ENCODE data around the gene BCAS1. TPM values are rescaled to one million over a fixed set of nuclear protein-coding genes. Genes with fewer than 3 reads are reported as not detected.

BCAS1 gene
- polyA plus RNA-seq, 3 donors from 2014 or later = 0.56 to 0.57 TPM; not detected in 1

DNA sequence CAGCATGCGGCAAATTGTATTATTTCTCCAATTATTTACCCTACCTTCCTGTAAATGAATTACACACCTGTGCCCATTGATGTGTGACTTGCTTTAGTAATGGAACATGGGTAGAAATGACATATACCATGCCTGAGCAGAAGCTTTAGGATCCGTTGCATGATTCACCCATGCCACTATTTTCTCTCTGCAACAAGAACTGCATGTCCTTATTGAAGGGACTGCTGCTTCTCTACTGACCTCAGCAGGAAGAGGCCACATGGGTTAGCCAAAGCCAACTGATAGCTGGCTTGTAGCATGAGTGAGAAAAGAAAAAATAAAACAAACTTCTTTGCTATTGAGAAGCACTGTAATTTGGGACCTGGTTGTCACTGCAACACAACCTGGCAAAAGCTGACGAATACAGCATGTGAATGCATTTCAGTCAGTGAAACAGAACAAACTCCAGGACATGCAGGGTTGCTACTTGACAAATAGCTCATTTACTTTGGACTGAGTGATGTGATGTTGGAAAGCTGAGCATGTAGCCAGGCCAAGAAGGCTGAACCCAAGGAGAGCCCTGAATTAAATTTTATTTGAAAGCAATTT is 99.2 kb downstream of the BCAS1 start:
- no peaks in the 10 kb centered on the region for H3K4me1 Mint-ChIP-seq
- peaks cover 0 to 5% (median 3%) of the 10 kb centered on the region in 6 donors for H3K9me3 Mint-ChIP-seq
- H3K27ac Mint-ChIP-seq = no peak overlapping the region
- H3K36me3 Mint-ChIP-seq = peaks cover 0 to 4% (median 0%) of the 10 kb centered on the region in 3 donors
- H3K4me3 Mint-ChIP-seq = no peak overlapping the region
- no peak for DNase-seq
- peaks cover 2 to 6% (median 3%) of the 10 kb centered on the region in 3 donors for H3K27me3 Mint-ChIP-seq (ENCODE audit: low read depth in 3 of 3)

DNA sequence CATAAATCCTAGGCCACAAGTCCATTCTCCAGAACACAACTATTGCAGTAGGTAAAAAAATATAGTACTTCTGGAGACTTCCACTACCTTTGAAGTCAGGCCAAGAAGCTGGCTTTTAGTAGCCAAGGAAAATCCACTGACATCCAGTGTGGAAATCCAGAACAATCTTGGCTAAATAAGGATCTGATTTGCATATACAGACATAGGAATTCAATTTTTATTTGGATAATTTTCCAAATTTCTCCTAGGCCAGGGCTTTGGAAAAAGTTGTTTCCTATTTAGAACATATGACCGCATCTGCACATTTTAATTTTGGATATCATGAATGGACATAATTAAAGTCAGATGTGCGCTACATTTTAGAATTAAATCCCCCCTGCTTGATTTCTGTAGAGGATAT is 100.2 kb downstream of the BCAS1 start:
- H3K4me3 Mint-ChIP-seq = no peak overlapping the region
- H3K36me3 Mint-ChIP-seq = peaks cover 0 to 4% (median 0%) of the 10 kb centered on the region in 3 donors
- peaks cover 3 to 7% (median 5%) of the 10 kb centered on the region in 3 donors for H3K27me3 Mint-ChIP-seq (ENCODE audit: low read depth in 3 of 3)
- no peak for DNase-seq
- no peaks in the 10 kb centered on the region for H3K4me1 Mint-ChIP-seq
- no peak overlapping the region for H3K27ac Mint-ChIP-seq
- H3K9me3 Mint-ChIP-seq = peaks cover 0 to 5% (median 3%) of the 10 kb centered on the region in 6 donors

DNA sequence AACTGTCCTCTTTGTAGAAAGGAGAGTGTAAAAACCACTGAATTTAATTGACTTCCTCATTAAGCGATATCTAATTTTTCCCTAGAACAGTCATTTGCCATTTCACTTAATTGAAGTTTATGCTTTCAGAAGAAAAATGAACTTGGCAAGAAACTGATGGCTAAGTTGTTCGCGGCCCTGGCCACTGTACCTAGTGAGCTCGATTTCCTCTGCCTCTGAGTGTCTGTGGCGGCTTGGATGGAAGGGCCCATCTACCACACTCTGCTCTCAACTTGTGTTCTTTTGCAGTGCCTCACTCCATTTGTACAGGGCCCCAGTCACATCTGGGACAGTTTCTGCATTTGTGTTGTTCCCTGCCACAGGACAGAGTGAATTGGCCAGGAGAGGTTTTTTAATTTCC is 102.9 kb downstream of the BCAS1 start:
- no peaks in the 10 kb centered on the region for H3K36me3 Mint-ChIP-seq
- no peak overlapping the region for H3K27ac Mint-ChIP-seq
- no peak for DNase-seq
- no peak overlapping the region for H3K4me3 Mint-ChIP-seq
- no peaks in the 10 kb centered on the region for H3K4me1 Mint-ChIP-seq
- peaks cover 0 to 5% (median 2%) of the 10 kb centered on the region in 3 donors for H3K27me3 Mint-ChIP-seq (ENCODE audit: low read depth in 3 of 3)
- H3K9me3 Mint-ChIP-seq = peaks cover 0 to 1% (median 0%) of the 10 kb centered on the region in 6 donors

DNA sequence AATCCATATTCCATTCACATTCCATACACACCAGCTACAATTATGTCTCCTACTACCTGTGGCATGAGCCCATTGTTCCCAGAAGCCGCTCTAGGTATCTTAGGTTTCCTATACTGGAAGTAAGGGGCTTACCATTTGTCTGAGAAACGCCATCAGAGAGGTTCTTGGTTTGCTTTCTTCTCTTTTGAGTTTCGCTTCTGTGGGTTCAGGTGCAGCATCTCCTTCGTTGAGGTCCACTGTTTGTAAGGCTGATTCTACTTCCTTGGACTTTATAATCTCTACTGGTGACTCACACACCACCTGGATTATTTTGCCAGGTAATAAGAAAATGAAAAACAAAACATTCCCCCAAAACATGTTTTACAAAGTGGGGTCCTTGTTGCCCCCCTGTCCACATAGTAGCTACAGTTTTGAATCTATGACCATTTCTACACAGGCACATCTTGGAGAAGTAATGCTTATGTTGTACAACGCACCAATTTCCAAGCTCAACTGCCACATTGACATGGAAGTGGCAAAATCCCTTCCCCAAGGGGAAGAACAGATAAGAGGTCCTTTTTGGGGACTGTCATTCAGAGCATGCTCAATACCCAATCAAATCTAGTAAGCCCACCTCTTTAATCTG is 103.5 kb downstream of the BCAS1 start:
- Mint-ChIP-seq H3K36me3 (no peaks in the 10 kb centered on the region), H3K27ac (no peak overlapping the region), H3K27me3 (ENCODE audit: low read depth in 3 of 3) (peaks cover 0 to 5% (median 2%) of the 10 kb centered on the region in 3 donors), H3K9me3 (peaks cover 0 to 1% (median 0%) of the 10 kb centered on the region in 6 donors), H3K4me1 (no peaks in the 10 kb centered on the region), H3K4me3 (no peak overlapping the region)
- no peak for DNase-seq

DNA sequence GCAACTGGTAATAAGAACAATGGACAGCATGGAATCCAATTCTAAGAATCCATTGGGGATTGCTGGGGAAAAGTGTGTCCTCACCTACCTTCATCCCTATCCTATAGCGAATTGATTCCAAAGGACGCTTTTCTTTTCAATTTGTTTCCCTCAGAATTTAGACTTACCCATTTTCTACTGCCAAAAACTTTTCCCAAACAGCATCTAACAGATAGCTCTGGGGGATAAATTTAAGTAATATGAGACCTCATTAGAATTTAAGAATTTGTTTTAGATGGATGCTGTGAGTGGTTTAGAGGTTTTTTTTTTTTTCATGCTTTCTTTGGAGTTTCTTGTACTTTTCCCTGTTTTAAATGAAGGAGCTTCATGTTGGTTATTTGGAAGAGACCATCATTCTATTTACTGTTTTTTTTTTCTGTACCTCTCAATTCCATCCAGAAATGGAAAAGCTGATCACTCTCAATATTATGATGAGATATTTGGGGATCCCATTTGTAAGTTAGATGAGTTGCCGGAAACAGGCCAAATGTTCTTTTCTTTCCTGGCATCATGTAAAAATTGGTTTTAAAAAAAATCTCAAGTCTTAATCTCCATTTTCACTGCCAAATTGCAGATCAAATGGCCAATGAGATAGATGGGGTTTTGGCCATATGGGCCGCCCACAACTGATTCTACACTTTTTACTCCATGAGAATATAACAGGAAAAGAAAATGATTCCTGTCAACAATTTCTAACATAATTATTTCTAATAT is 105.7 kb downstream of the BCAS1 start:
- no peaks in the 10 kb centered on the region for H3K4me1 Mint-ChIP-seq
- H3K4me3 Mint-ChIP-seq = no peak overlapping the region
- H3K27me3 Mint-ChIP-seq (ENCODE audit: low read depth in 3 of 3) = peaks cover 0 to 9% (median 4%) of the 10 kb centered on the region in 3 donors
- H3K27ac Mint-ChIP-seq = no peak overlapping the region
- no peaks in the 10 kb centered on the region for H3K9me3 Mint-ChIP-seq
- DNase-seq = no peak
- H3K36me3 Mint-ChIP-seq = no peaks in the 10 kb centered on the region

DNA sequence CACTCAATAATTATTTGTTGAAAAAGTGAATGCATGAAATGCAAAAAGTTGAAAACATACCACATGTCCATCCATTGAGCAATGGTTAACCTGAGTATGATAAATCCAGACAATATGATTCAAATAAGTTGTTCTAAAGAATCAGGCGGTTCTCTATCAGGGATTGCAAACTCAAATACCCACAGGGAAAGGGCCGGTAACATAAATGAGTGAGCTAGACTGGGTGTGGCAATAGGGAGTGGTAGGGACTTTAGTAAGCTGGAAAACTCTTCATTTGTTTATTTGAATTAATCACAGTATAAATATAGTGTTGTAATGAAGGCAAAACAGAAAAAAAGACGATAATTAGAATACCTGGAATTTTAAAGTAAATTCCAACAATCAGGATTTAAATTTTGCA is 106.3 kb downstream of the BCAS1 start:
- Mint-ChIP-seq H3K4me1 (no peaks in the 10 kb centered on the region), H3K36me3 (no peaks in the 10 kb centered on the region), H3K4me3 (no peak overlapping the region), H3K27me3 (ENCODE audit: low read depth in 3 of 3) (peaks cover 0 to 9% (median 6%) of the 10 kb centered on the region in 3 donors), H3K9me3 (no peaks in the 10 kb centered on the region), H3K27ac (no peak overlapping the region)
- DNase-seq = no peak

DNA sequence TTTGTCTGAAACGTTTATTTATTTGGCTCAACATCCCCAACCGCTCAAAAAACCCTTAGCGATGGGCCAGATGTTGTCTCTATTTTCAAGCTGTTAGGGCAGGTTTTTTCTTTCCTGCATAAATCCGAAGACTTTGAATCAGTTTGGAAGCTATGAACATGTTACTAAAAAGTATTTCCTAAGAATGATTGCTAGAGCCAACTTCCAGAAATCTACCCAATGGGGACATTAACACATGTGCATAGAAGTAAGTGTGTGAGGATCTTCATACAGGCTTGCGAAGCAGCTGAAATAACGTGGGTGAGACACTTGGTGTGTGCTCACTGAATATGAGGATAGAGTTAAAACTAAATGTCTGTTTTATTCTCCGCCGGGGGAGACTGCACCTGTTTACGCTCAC is 106.8 kb downstream of the BCAS1 start:
- Mint-ChIP-seq H3K27ac (no peak overlapping the region), H3K4me1 (no peaks in the 10 kb centered on the region), H3K36me3 (no peaks in the 10 kb centered on the region), H3K4me3 (no peak overlapping the region), H3K9me3 (no peaks in the 10 kb centered on the region), H3K27me3 (ENCODE audit: low read depth in 3 of 3) (peaks cover 0 to 9% (median 6%) of the 10 kb centered on the region in 3 donors)
- DNase-seq = no peak

DNA sequence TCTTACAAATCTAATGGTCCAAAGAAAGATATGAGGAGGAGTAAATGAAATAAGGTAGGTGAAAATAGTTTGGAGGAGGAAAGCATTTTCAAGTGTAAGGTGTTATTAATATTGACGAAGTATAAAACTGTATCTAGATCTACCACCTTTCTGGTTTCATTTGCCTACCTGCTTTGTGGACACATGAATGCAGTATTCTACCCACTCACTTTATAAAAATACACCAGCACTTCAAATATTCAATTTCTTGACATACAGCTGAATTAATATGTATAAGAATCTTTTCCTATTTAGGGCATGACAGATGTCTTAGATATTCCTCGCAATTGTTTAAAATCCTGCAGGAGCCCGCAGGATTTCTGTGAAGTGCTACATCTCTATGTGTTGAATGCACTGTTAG is 108.0 kb downstream of the BCAS1 start:
- DNase-seq = no peak
- H3K4me1 Mint-ChIP-seq = no peaks in the 10 kb centered on the region
- no peaks in the 10 kb centered on the region for H3K9me3 Mint-ChIP-seq
- H3K4me3 Mint-ChIP-seq = no peak overlapping the region
- peaks cover 0 to 9% (median 6%) of the 10 kb centered on the region in 3 donors for H3K27me3 Mint-ChIP-seq (ENCODE audit: low read depth in 3 of 3)
- no peaks in the 10 kb centered on the region for H3K36me3 Mint-ChIP-seq
- no peak overlapping the region for H3K27ac Mint-ChIP-seq

DNA sequence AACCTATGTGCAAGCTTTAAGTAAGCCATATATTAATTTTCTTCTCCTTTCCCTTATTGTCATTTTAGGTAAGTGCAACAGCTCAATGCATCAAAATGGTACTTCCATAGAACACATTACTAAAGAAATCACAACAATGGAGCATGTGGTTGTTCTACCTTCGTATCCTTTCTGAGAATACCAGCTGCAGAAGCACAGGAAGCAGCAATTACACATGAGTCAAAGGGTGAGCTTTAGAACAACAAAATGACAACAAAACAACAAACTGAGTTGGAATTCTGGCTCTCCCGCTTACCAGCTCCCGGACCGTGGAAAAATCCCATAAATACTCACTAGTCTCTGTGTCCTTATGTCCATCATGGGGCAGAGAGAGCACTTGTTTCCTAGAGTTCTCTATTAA is 108.9 kb downstream of the BCAS1 start:
- H3K4me1 Mint-ChIP-seq = no peaks in the 10 kb centered on the region
- no peak for DNase-seq
- no peak overlapping the region for H3K4me3 Mint-ChIP-seq
- H3K9me3 Mint-ChIP-seq = no peaks in the 10 kb centered on the region
- H3K36me3 Mint-ChIP-seq = no peaks in the 10 kb centered on the region
- peaks cover 0 to 9% (median 9%) of the 10 kb centered on the region in 3 donors for H3K27me3 Mint-ChIP-seq (ENCODE audit: low read depth in 3 of 3)
- no peak overlapping the region for H3K27ac Mint-ChIP-seq

DNA sequence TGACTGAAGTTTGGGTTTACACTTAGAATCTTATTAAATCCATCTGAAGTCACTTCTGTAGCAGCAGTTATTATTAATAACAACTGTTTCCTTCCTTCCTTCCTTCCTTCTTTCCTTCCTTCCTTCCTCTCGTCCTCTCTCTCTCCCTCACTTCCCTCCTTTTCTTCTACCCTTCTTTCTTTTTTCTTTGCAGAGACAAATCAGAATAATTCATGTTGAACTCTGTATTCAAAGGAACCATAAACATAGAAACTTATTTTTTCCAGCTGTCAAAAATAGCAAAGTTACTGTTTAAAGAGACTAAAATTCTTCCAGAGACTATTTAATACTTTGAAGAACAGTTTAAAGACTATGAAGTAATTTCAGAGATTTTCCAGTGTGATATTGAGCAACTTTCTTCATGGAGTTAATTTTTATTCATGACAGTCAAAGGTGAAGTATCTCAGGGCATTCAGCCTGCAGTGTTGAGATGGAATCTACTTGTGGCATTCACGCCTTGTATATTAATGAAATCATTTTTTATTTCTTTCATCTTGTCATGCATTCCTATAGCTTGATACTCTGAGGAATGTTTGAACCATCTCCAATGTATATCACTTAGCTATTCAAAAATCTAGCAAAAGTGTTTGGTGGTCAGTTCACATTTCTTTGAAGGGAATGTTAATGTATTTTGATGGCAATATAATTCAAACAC is 109.7 kb downstream of the BCAS1 start:
- H3K36me3 Mint-ChIP-seq = no peaks in the 10 kb centered on the region
- H3K4me3 Mint-ChIP-seq = no peak overlapping the region
- no peaks in the 10 kb centered on the region for H3K4me1 Mint-ChIP-seq
- no peak for DNase-seq
- H3K27me3 Mint-ChIP-seq (ENCODE audit: low read depth in 3 of 3) = peaks cover 0 to 9% (median 7%) of the 10 kb centered on the region in 3 donors
- no peaks in the 10 kb centered on the region for H3K9me3 Mint-ChIP-seq
- H3K27ac Mint-ChIP-seq = no peak overlapping the region

DNA sequence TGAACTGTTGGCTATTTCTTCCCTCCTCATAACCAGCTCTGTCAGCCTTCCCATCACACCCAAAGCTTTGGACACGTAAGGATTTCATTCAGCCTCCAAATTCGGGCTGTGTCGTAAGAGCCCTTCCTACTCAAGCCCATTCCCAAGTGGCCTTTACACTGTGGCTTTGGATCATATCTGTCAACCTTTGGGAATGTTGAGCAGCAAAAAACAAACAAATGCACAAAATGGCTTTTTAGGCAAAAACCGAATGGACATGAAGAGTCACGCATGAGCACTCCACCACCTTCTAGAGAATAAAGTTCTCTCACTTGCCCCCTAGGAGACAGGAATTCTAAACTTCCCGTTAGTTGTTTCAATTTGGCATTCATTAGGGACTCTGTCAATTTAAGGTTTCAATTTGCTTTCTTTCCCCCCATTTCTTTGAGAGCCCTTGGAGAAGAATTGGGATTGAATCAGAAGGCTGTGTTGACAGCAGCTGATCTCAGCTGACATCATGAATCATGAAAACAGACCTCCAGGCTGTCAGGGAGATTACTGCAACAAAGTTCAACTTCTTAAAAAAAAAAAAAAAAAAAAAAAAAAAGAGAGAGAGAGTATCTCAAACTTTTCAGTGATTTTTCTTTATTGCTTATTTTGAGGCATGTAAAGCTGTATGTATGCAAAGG is 110.3 kb downstream of the BCAS1 start:
- Mint-ChIP-seq H3K36me3 (peaks cover 0 to 4% (median 0%) of the 10 kb centered on the region in 3 donors), H3K4me3 (no peak overlapping the region), H3K9me3 (no peaks in the 10 kb centered on the region), H3K27ac (no peak overlapping the region), H3K27me3 (ENCODE audit: low read depth in 3 of 3) (peaks cover 0 to 9% (median 4%) of the 10 kb centered on the region in 3 donors), H3K4me1 (no peaks in the 10 kb centered on the region)
- DNase-seq = no peak

DNA sequence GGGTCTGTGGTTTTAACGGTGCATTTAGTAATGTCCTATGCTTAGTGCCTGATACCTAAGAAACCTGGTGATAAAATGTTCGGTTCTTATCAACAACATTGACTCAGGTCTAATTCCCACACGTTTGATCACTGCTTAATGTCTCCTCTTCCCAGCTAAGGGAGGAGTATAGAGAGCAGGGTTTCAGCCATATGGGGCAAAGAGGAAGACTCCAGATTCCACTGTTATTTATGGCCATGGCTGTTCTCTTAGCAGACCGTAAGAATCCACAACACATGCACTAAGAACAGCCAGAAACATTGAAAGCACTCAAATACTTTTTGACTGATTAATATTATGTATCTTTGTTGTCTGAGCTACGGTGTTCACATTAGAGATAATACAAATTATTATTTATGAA is 112.1 kb downstream of the BCAS1 start:
- Mint-ChIP-seq H3K27me3 (ENCODE audit: low read depth in 3 of 3) (peaks cover 0 to 7% (median 6%) of the 10 kb centered on the region in 3 donors), H3K36me3 (peaks cover 3 to 7% (median 4%) of the 10 kb centered on the region in 3 donors), H3K4me3 (no peak overlapping the region), H3K9me3 (peaks cover 0 to 6% (median under 1%) of the 10 kb centered on the region in 6 donors), H3K27ac (no peak overlapping the region), H3K4me1 (no peaks in the 10 kb centered on the region)
- no peak for DNase-seq

DNA sequence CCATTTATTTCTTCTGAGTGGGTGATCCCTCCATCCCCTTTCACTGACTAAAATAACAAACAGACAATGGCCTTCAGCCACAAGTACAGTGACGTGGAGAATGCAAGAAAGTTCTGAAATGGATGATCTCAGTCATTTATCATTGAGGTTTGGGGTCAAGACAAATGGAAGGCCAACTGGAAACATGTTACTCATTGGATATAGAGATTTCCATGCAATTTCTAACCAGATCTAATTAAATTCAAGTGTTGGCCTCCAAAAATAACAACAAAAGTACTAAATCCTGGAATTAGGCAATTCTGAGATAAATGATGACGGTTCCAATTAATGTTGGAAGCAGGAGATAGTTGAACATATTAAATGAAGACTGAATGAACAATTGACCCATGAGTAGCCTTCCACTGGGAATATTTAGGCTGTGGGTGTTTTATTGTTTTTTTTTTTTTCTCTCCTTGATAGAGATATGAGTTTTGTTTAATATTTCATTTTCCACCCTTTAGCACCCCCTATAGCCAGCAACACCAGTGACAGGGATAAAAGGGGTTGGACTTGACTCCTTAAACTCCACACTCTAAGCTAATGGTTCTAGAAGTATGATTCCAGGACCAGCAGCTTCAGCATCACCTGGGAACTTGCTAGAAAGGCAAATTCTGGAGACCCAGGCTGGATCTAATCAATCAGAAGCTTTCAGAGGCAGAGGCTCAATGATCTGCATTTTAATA is 112.8 kb downstream of the BCAS1 start:
- no peaks in the 10 kb centered on the region for H3K4me1 Mint-ChIP-seq
- H3K27me3 Mint-ChIP-seq (ENCODE audit: low read depth in 3 of 3) = peaks cover 0 to 7% (median 6%) of the 10 kb centered on the region in 3 donors
- H3K9me3 Mint-ChIP-seq = peaks cover 0 to 11% (median under 1%) of the 10 kb centered on the region in 6 donors
- H3K4me3 Mint-ChIP-seq = no peak overlapping the region
- peaks cover 3 to 7% (median 4%) of the 10 kb centered on the region in 3 donors for H3K36me3 Mint-ChIP-seq
- DNase-seq = no peak
- H3K27ac Mint-ChIP-seq = no peak overlapping the region
